Erythroblast (primary cell): ENCODE results near the gene MAP1S.

Experiments used
- GATA1 ChIP-seq: IDR thresholded peaks from 2 replicates; pipeline ENCODE4 v1.6.1; 2011; ENCODE audit warnings: low read depth, mild to moderate bottlenecking, control low read depth, low read length, moderate library complexity
- POLR2A ChIP-seq: IDR thresholded peaks from 2 replicates; pipeline ENCODE4 v1.6.1; 2011; ENCODE audit warnings: mild to moderate bottlenecking, low read length

GRCh38 chr19:17749912-17750317, 30.6 kb downstream of the MAP1S start:
- no peak for TF ChIP-seq POLR2A
- no peak for TF ChIP-seq GATA1
